Endodermal cell (in vitro differentiated cells): Measurements from ENCODE around the gene DTYMK. TPM values are rescaled to one million over a fixed set of nuclear protein-coding genes. Genes with fewer than 3 reads are reported as not detected.

Source experiments
- DNase-seq: peaks from one replicate; pipeline ENCODE4 v3.0.0-alpha.2; 2017
- H3K27ac ChIP-seq: 2 replicates; pipeline ENCODE4 v1.5.1; 2013; ENCODE audit warnings: mild to moderate bottlenecking, low read depth, low read length, moderate library complexity
- H3K27me3 ChIP-seq: 2 replicates; pipeline ENCODE4 v1.6.1; 2013; ENCODE audit warnings: mild to moderate bottlenecking, low read length, moderate library complexity; ENCODE audit not compliant: insufficient read depth, control insufficient read depth, poor library complexity, severe bottlenecking
- H3K36me3 ChIP-seq: 2 replicates; pipeline ENCODE4 v1.7.0; 2013; ENCODE audit warnings: mild to moderate bottlenecking, low read length, moderate library complexity; ENCODE audit not compliant: control insufficient read depth, insufficient read depth
- H3K4me1 ChIP-seq: one replicate; pipeline ENCODE4 v1.7.0; 2013; ENCODE audit warnings: low read length; ENCODE audit not compliant: control insufficient read depth, insufficient read depth
- H3K4me3 ChIP-seq: 2 replicates; pipeline ENCODE4 v1.5.1; 2013; ENCODE audit warnings: mild to moderate bottlenecking, low read length, moderate library complexity
- H3K9ac ChIP-seq: 2 replicates; pipeline ENCODE4 v1.6.1; 2013; ENCODE audit warnings: mild to moderate bottlenecking, low read length, moderate library complexity; ENCODE audit not compliant: poor library complexity, severe bottlenecking; ENCODE audit errors: extremely low read depth
- H3K9me3 ChIP-seq: 2 replicates; pipeline ENCODE4 v1.6.1; 2013; ENCODE audit warnings: mild to moderate bottlenecking, low read length, moderate library complexity; ENCODE audit not compliant: control insufficient read depth
- H3K27ac Mint-ChIP-seq: 2 replicates; pipeline ENCODE4 v1.8.0; 2020; ENCODE audit warnings: mixed read lengths
- H3K27me3 Mint-ChIP-seq: 2 replicates; pipeline ENCODE4 v1.8.0; 2021; ENCODE audit warnings: mild to moderate bottlenecking, mixed read lengths; ENCODE audit not compliant: insufficient read depth
- H3K36me3 Mint-ChIP-seq: 2 replicates; pipeline ENCODE4 v1.8.0; 2020; ENCODE audit warnings: low read depth, mixed read lengths
- H3K4me1 Mint-ChIP-seq: 2 replicates; pipeline ENCODE4 v1.8.0; 2020; ENCODE audit warnings: mixed read lengths
- H3K4me3 Mint-ChIP-seq: 2 replicates; pipeline ENCODE4 v1.8.0; 2020; ENCODE audit warnings: mild to moderate bottlenecking, moderate library complexity, mixed read lengths
- H3K9me3 Mint-ChIP-seq: 2 replicates; pipeline ENCODE4 v1.8.0; 2020; ENCODE audit warnings: mild to moderate bottlenecking, mixed read lengths
- CTCF ChIP-seq: fragments of 200-600 bp; sonication (generic); conservative IDR thresholded peaks from 2 replicates; pipeline ENCODE4 v1.5.0; 2021; ENCODE audit warnings: antibody characterized with exemption, mild to moderate bottlenecking
- WGBS, 2 experiments: methylation state at CpG; one replicate each; pipeline versions ENCODE4 v1.1.5 to v1.1.7; 2013; ENCODE audit warnings: missing lambda C conversion rate in 2 of 2, mixed read lengths in 1 of 2; ENCODE audit not compliant: insufficient coverage in 1 of 2, insufficient read length in 1 of 2; 5-methylcytosine and 5-hydroxymethylcytosine counted together
- total RNA-seq, 2 donors: library from RNA; stranded (reverse); fragmentation: NEBNext Ultra II Directional in 1 of 2; extraction: Animal tissue kit (Norgen Biotek cat#: 25700) in 1 of 2; gene quantifications; 2 replicates in 1 of 2; 3 replicates in 1 of 2; pipeline ENCODE4 v1.2.1, GENCODE V29; 2021

DTYMK gene
- total RNA-seq, 2 donors from 2014 or later, result 60.9 to 62.4 TPM

- H3K4me3 ChIP-seq, result no peak overlapping the region
- no peaks in the 10 kb centered on the region for H3K27me3 Mint-ChIP-seq
- no peak for DNase-seq
- peaks cover 77% of the 10 kb centered on the region for H3K36me3 Mint-ChIP-seq
- no peaks in the 10 kb centered on the region for H3K9me3 ChIP-seq
- 95 to 96% methylated on average over 7 to 13 of the region's 13 CpGs for WGBS, 2 experiments
- no peak overlapping the region for H3K4me3 Mint-ChIP-seq
- H3K36me3 ChIP-seq, result peaks cover 78% of the 10 kb centered on the region
- no peak overlapping the region for H3K27ac ChIP-seq
- H3K9me3 Mint-ChIP-seq, result no peaks in the 10 kb centered on the region
- H3K4me1 Mint-ChIP-seq, result no peaks in the 10 kb centered on the region
- H3K9ac ChIP-seq, result no peak overlapping the region
- no peaks in the 10 kb centered on the region for H3K4me1 ChIP-seq
- no peak overlapping the region for H3K27ac Mint-ChIP-seq
- H3K27me3 ChIP-seq, result no peaks in the 10 kb centered on the region
- no peak for TF ChIP-seq CTCF
Observed at GRCh38 chr2:241656190-241656741, 30.3 kb downstream of the DTYMK start.

GRCh38 chr2:241655516-241656189, 31.0 kb downstream of the DTYMK start:
- 91 to 96% methylated on average over 6 to 17 of the region's 17 CpGs for WGBS, 2 experiments
- peaks cover 74% of the 10 kb centered on the region for H3K36me3 Mint-ChIP-seq
- Histone ChIP-seq H3K4me1 (no peaks in the 10 kb centered on the region), H3K9ac (no peak overlapping the region), H3K9me3 (no peaks in the 10 kb centered on the region), H3K4me3 (no peak overlapping the region), H3K36me3 (peaks cover 79% of the 10 kb centered on the region), H3K27me3 (no peaks in the 10 kb centered on the region), H3K27ac (no peak overlapping the region)
- no peak overlapping the region for H3K27ac Mint-ChIP-seq
- H3K27me3 Mint-ChIP-seq, result no peaks in the 10 kb centered on the region
- no peak overlapping the region for H3K4me3 Mint-ChIP-seq
- DNase-seq, result no peak
- TF ChIP-seq CTCF, result no peak
- no peaks in the 10 kb centered on the region for H3K4me1 Mint-ChIP-seq
- H3K9me3 Mint-ChIP-seq, result no peaks in the 10 kb centered on the region

- no peak overlapping the region for H3K4me3 Mint-ChIP-seq
- no peaks in the 10 kb centered on the region for H3K4me1 Mint-ChIP-seq
- H3K4me1 ChIP-seq, result no peaks in the 10 kb centered on the region
- H3K4me3 ChIP-seq, result no peak overlapping the region
- H3K36me3 Mint-ChIP-seq, result peaks cover 65% of the 10 kb centered on the region
- H3K27ac Mint-ChIP-seq, result no peak overlapping the region
- H3K27ac ChIP-seq, result no peak overlapping the region
- TF ChIP-seq CTCF, result no peak
- WGBS, 2 experiments, result 93 to 100% methylated on average over 1 to 12 of the region's 12 CpGs
- H3K9me3 Mint-ChIP-seq, result no peaks in the 10 kb centered on the region
- H3K9ac ChIP-seq, result no peak overlapping the region
- H3K36me3 ChIP-seq, result peaks cover 70% of the 10 kb centered on the region
- DNase-seq, result no peak
- no peaks in the 10 kb centered on the region for H3K27me3 ChIP-seq
- H3K27me3 Mint-ChIP-seq, result no peaks in the 10 kb centered on the region
- no peaks in the 10 kb centered on the region for H3K9me3 ChIP-seq
Observed at GRCh38 chr2:241654551-241654950, 32.1 kb downstream of the DTYMK start.
